GM19372 (cell line): Measurements from ENCODE around the gene FGB.

Source experiments
- ATAC-seq: cut with Tn5 transposase; IDR thresholded peaks from one replicate; pipeline ENCODE4 v1.9.1; 2021; ENCODE audit warnings: mild to moderate bottlenecking, low read depth, moderate library complexity; ENCODE audit not compliant: unreplicated experiment

Gene FGB

GRCh38 chr4:154562697-154563254 lies at the start of gene FGB:
Gene FGB, plus strand, starts transcription at chr4:154563011. Its CDS starts 8 bp downstream, at chr4:154563019.
- no peak for ATAC-seq

- ATAC-seq = no peak
Observed at GRCh38 chr4:154516318-154517029, 46.3 kb upstream of the FGB start.

GRCh38 chr4:154517591-154517990 lies 45.2 kb upstream of the FGB start:
- no peak for ATAC-seq

GRCh38 chr4:154519214-154519613 lies 43.6 kb upstream of the FGB start:
- ATAC-seq = no peak

GRCh38 chr4:154521607-154522006 lies 41.2 kb upstream of the FGB start:
- no peak for ATAC-seq

GRCh38 chr4:154526151-154526550 lies 36.7 kb upstream of the FGB start:
- ATAC-seq = no peak

- ATAC-seq = no peak
Observed at GRCh38 chr4:154527308-154527707, 35.5 kb upstream of the FGB start.

GRCh38 chr4:154528869-154529268 lies 33.9 kb upstream of the FGB start:
- ATAC-seq = no peak

- no peak for ATAC-seq
Observed at GRCh38 chr4:154529728-154530519, 32.9 kb upstream of the FGB start.

GRCh38 chr4:154534296-154534695 lies 28.5 kb upstream of the FGB start:
- no peak for ATAC-seq

- ATAC-seq = no peak
Observed at GRCh38 chr4:154542271-154542879, 20.4 kb upstream of the FGB start.

- no peak for ATAC-seq
Observed at GRCh38 chr4:154545689-154546088, 17.1 kb upstream of the FGB start.

- peak; percentile 94 for ATAC-seq
Observed at GRCh38 chr4:154549894-154550790, 12.7 kb upstream of the FGB start, which contains the start of gene PLRG1. Gene PLRG1, minus strand, starts transcription at chr4:154550400. Its CDS starts 92 bp downstream, at chr4:154550308.

- peak; percentile 49 for ATAC-seq
Observed at GRCh38 chr4:154551872-154552686, 10.7 kb upstream of the FGB start.

- ATAC-seq = no peak
Observed at GRCh38 chr4:154559141-154559493, 3.7 kb upstream of the FGB start.

GRCh38 chr4:154559494-154560418 lies 3.1 kb upstream of the FGB start:
- ATAC-seq = peak; percentile 82

- ATAC-seq = no peak
Observed at GRCh38 chr4:154560419-154560801, 2.4 kb upstream of the FGB start.

GRCh38 chr4:154560824-154561231 lies 2.0 kb upstream of the FGB start:
- no peak for ATAC-seq
